OCI-LY3 (cell line): ENCODE results near the gene GLYATL3.

Source experiments
- CTCF ChIP-seq: fragments of 200-600, 300-600 bp; sonication (generic); IDR thresholded peaks from 2 replicates; pipeline ENCODE4 v1.5.1; 2014; ENCODE audit warnings: antibody characterized with exemption, low read length, low read depth
- EZH2phosphoT487 ChIP-seq: fragments of 200-600 bp; shearing (Covaris generic); IDR thresholded peaks from 2 replicates; pipeline ENCODE4 v1.6.1; 2018; ENCODE audit warnings: antibody characterized with exemption, mixed run types, low read depth

- TF ChIP-seq CTCF (no peak), EZH2phosphoT487 (no peak)
These were observed 40.9 kb downstream of the GLYATL3 start for GRCh38 chr6:49540614-49541013.
